HepG2 (cell line): ENCODE data around the gene PNPLA2. TPM values are rescaled to one million over a fixed set of nuclear protein-coding genes. Genes with fewer than 3 reads are reported as not detected.

Source experiments
- BCL6 ChIP-seq: IDR thresholded peaks from 2 replicates; pipeline ENCODE4 v1.6.1; 2016; ENCODE audit warnings: missing genetic modification reagents, missing compliant biosample characterization
- CEBPG ChIP-seq: IDR thresholded peaks from 2 replicates; pipeline ENCODE4 v1.6.1; 2016
- CHD4 ChIP-seq: fragments of 200-600 bp; sonication (generic); IDR thresholded peaks from 2 replicates; pipeline ENCODE4 v1.7.0; 2017; ENCODE audit warnings: mild to moderate bottlenecking, low read length, borderline replicate concordance
- DR1 ChIP-seq: sonication (generic); formaldehyde crosslinking; IDR thresholded peaks from 2 replicates; pipeline ENCODE4 v1.8.0; 2021; ENCODE audit warnings: mild to moderate bottlenecking, missing genetic modification reagents, inconsistent platforms
- EHMT2 ChIP-seq: fragments of 200-600 bp; sonication (generic); IDR thresholded peaks from 2 replicates; pipeline ENCODE4 v1.7.0; 2017; ENCODE audit warnings: antibody characterized with exemption, low read depth, low read length, borderline replicate concordance
- NR3C1 ChIP-seq: sonication (generic); formaldehyde crosslinking; IDR thresholded peaks from 2 replicates; pipeline ENCODE4 v1.4.0; 2020; ENCODE audit warnings: missing genetic modification reagents
- PHB2 ChIP-seq: fragments of 450-650 bp; IDR thresholded peaks from 2 replicates; pipeline ENCODE4 v1.6.1; 2018; ENCODE audit not compliant: partially characterized antibody
- ZNF12 ChIP-seq: sonication (generic); formaldehyde crosslinking; IDR thresholded peaks from 2 replicates; pipeline ENCODE4 v1.5.0; 2020; ENCODE audit warnings: missing genetic modification reagents
- ZNF274 ChIP-seq: sonication (generic); formaldehyde crosslinking; IDR thresholded peaks from 2 replicates; pipeline ENCODE4 v1.5.1; 2020; ENCODE audit warnings: mild to moderate bottlenecking, missing genetic modification reagents
- ZNF282 ChIP-seq: fragments of 450-650 bp; IDR thresholded peaks from 2 replicates; pipeline ENCODE4 v1.6.1; 2018; ENCODE audit not compliant: partially characterized antibody
- ZNF367 ChIP-seq: sonication (generic); formaldehyde crosslinking; IDR thresholded peaks from 2 replicates; pipeline ENCODE4 v1.4.0; 2020; ENCODE audit warnings: missing genetic modification reagents, borderline replicate concordance
- polyA plus RNA-seq, 8 experiments: library from polyadenylated mRNA; depleted of rRNA in 3 of 8; stranded (reverse) in 7 of 8; unstranded in 1 of 8; fragments of >200 nt; fragmentation: Illumina TruSeq in 4 of 8; extraction: Trizol in 4 of 8; gene quantifications; 2 replicates each; pipeline versions ENCODE4 v1.2.1 to v1.2.3, GENCODE V29; 2011 to 2016; ENCODE audit warnings: low read depth in 4 of 8, missing spikeins in 1 of 8, mixed read lengths in 1 of 8; ENCODE audit not compliant: insufficient read depth in 1 of 8
- total RNA-seq, 5 experiments: library from RNA; depleted of rRNA; stranded (reverse); fragments of >200 nt; fragmentation: Illumina TruSeq; extraction: Trizol; gene quantifications; 2 replicates each; pipeline ENCODE4 v1.2.3, GENCODE V29; 2016; ENCODE audit warnings: low read depth in 1 of 5
- TF ChIP-seq, protein P1 (sequence below): sonication (generic); formaldehyde crosslinking; IDR thresholded peaks from 2 replicates; pipeline ENCODE4 v1.5.1; 2020; ENCODE audit warnings: missing genetic modification reagents, mild to moderate bottlenecking, borderline replicate concordance
- TF ChIP-seq, protein P2 (sequence below): sonication (generic); formaldehyde crosslinking; IDR thresholded peaks from 2 replicates; pipeline ENCODE4 v1.4.0; 2020; ENCODE audit warnings: missing genetic modification reagents
- TF ChIP-seq, protein P3 (sequence below): sonication (generic); formaldehyde crosslinking; IDR thresholded peaks from 2 replicates; pipeline ENCODE4 v1.5.1; 2020; ENCODE audit warnings: mild to moderate bottlenecking, missing genetic modification reagents, borderline replicate concordance
- TF ChIP-seq, protein P4 (sequence below): sonication (generic); formaldehyde crosslinking; IDR thresholded peaks from 2 replicates; pipeline ENCODE4 v1.5.1; 2020; ENCODE audit warnings: missing genetic modification reagents, mild to moderate bottlenecking, borderline replicate concordance
- TF ChIP-seq, protein P5 (sequence below): sonication (generic); formaldehyde crosslinking; IDR thresholded peaks from 2 replicates; pipeline ENCODE4 v1.9.0; 2022; ENCODE audit warnings: low read depth, missing genetic modification reagents
- TF ChIP-seq, protein P6 (sequence below): IDR thresholded peaks from 2 replicates; pipeline ENCODE4 v1.6.1; 2016; ENCODE audit warnings: mild to moderate bottlenecking, missing biosample characterization, missing genetic modification reagents

Gene PNPLA2
- total and polyA plus RNA-seq, 2 of the 13 experiments (the other 11 are each of a cell fraction or from before 2014, with no cell fraction given): 10.5 to 43.2 TPM

DNA sequence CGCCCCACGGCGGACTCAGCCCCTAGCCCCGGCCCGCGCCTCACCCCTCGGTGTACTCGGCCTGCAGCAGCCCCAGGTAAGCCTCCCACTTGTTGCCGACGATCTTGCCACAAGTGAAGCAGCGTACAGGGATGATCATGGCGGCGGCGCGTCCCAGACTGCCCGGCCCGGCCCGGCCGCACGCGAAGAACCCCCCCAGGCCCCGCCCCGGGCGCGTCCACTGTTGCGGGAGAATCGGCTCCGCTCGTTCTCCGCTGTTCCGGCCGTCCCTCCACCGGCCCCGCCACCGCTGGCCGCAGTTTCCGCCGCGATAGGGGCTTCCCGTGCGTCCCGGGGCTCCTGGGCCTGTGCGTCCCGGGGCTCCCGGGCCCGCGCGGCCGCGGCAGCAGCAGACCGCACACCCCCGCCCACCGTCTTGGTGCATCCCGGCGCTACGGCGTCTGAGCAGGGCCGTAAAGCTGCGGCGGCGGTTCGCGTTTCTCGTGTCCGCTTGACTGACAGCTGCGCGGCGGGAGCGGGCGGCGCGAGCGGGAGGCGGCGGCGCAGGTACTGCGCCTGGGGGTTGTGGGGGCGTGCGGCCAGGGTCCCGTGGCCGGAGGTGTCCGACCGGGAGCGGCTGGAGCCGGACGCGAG is 23.8 kb downstream of the PNPLA2 start, which contains the start of the genes POLR2L and TSPAN4 (continued):
- TF ChIP-seq, protein P1, sequence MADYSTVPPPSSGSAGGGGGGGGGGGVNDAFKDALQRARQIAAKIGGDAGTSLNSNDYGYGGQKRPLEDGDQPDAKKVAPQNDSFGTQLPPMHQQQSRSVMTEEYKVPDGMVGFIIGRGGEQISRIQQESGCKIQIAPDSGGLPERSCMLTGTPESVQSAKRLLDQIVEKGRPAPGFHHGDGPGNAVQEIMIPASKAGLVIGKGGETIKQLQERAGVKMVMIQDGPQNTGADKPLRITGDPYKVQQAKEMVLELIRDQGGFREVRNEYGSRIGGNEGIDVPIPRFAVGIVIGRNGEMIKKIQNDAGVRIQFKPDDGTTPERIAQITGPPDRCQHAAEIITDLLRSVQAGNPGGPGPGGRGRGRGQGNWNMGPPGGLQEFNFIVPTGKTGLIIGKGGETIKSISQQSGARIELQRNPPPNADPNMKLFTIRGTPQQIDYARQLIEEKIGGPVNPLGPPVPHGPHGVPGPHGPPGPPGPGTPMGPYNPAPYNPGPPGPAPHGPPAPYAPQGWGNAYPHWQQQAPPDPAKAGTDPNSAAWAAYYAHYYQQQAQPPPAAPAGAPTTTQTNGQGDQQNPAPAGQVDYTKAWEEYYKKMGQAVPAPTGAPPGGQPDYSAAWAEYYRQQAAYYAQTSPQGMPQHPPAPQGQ (CRISPR knock-in tag): no peak
- TF ChIP-seq ZNF282: no peak
- TF ChIP-seq DR1 (CRISPR knock-in tag): peak; percentile 63; the same call in 1 of the 2 replicates
- 0 out of 2 replicates have a peak, but pooled peaks have one; percentile 8 for TF ChIP-seq BCL6 (CRISPR knock-in tag)
- TF ChIP-seq CHD4: no peak
- TF ChIP-seq, protein P2, sequence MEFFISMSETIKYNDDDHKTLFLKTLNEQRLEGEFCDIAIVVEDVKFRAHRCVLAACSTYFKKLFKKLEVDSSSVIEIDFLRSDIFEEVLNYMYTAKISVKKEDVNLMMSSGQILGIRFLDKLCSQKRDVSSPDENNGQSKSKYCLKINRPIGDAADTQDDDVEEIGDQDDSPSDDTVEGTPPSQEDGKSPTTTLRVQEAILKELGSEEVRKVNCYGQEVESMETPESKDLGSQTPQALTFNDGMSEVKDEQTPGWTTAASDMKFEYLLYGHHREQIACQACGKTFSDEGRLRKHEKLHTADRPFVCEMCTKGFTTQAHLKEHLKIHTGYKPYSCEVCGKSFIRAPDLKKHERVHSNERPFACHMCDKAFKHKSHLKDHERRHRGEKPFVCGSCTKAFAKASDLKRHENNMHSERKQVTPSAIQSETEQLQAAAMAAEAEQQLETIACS (CRISPR knock-in tag): peak; percentile 73
- no peak for TF ChIP-seq ZNF12 (CRISPR knock-in tag)
- no peak for TF ChIP-seq CEBPG (CRISPR knock-in tag)
- TF ChIP-seq, protein P3, sequence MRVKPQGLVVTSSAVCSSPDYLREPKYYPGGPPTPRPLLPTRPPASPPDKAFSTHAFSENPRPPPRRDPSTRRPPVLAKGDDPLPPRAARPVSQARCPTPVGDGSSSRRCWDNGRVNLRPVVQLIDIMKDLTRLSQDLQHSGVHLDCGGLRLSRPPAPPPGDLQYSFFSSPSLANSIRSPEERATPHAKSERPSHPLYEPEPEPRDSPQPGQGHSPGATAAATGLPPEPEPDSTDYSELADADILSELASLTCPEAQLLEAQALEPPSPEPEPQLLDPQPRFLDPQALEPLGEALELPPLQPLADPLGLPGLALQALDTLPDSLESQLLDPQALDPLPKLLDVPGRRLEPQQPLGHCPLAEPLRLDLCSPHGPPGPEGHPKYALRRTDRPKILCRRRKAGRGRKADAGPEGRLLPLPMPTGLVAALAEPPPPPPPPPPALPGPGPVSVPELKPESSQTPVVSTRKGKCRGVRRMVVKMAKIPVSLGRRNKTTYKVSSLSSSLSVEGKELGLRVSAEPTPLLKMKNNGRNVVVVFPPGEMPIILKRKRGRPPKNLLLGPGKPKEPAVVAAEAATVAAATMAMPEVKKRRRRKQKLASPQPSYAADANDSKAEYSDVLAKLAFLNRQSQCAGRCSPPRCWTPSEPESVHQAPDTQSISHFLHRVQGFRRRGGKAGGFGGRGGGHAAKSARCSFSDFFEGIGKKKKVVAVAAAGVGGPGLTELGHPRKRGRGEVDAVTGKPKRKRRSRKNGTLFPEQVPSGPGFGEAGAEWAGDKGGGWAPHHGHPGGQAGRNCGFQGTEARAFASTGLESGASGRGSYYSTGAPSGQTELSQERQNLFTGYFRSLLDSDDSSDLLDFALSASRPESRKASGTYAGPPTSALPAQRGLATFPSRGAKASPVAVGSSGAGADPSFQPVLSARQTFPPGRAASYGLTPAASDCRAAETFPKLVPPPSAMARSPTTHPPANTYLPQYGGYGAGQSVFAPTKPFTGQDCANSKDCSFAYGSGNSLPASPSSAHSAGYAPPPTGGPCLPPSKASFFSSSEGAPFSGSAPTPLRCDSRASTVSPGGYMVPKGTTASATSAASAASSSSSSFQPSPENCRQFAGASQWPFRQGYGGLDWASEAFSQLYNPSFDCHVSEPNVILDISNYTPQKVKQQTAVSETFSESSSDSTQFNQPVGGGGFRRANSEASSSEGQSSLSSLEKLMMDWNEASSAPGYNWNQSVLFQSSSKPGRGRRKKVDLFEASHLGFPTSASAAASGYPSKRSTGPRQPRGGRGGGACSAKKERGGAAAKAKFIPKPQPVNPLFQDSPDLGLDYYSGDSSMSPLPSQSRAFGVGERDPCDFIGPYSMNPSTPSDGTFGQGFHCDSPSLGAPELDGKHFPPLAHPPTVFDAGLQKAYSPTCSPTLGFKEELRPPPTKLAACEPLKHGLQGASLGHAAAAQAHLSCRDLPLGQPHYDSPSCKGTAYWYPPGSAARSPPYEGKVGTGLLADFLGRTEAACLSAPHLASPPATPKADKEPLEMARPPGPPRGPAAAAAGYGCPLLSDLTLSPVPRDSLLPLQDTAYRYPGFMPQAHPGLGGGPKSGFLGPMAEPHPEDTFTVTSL (CRISPR knock-in tag): no peak
- TF ChIP-seq PHB2: no peak
- TF ChIP-seq, protein P4, sequence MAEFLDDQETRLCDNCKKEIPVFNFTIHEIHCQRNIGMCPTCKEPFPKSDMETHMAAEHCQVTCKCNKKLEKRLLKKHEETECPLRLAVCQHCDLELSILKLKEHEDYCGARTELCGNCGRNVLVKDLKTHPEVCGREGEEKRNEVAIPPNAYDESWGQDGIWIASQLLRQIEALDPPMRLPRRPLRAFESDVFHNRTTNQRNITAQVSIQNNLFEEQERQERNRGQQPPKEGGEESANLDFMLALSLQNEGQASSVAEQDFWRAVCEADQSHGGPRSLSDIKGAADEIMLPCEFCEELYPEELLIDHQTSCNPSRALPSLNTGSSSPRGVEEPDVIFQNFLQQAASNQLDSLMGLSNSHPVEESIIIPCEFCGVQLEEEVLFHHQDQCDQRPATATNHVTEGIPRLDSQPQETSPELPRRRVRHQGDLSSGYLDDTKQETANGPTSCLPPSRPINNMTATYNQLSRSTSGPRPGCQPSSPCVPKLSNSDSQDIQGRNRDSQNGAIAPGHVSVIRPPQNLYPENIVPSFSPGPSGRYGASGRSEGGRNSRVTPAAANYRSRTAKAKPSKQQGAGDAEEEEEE (CRISPR knock-in tag): no peak
- TF ChIP-seq, protein P5, sequence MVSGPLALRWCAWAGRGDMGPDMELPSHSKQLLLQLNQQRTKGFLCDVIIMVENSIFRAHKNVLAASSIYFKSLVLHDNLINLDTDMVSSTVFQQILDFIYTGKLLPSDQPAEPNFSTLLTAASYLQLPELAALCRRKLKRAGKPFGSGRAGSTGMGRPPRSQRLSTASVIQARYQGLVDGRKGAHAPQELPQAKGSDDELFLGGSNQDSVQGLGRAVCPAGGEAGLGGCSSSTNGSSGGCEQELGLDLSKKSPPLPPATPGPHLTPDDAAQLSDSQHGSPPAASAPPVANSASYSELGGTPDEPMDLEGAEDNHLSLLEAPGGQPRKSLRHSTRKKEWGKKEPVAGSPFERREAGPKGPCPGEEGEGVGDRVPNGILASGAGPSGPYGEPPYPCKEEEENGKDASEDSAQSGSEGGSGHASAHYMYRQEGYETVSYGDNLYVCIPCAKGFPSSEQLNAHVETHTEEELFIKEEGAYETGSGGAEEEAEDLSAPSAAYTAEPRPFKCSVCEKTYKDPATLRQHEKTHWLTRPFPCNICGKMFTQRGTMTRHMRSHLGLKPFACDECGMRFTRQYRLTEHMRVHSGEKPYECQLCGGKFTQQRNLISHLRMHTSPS (CRISPR knock-in tag): no peak
- TF ChIP-seq ZNF274: peak; percentile 60; the same call in 1 of the 2 replicates
- TF ChIP-seq, protein P6, sequence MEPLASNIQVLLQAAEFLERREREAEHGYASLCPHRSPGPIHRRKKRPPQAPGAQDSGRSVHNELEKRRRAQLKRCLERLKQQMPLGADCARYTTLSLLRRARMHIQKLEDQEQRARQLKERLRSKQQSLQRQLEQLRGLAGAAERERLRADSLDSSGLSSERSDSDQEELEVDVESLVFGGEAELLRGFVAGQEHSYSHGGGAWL (CRISPR knock-in tag): 0 out of 2 replicates have a peak, but pooled peaks have one; percentile 38
- TF ChIP-seq ZNF367: no peak
- no peak for TF ChIP-seq NR3C1 (CRISPR knock-in tag)
- TF ChIP-seq EHMT2: no peak
